GM12864 (cell line): Measurements from ENCODE around the gene STK33.

Experiments used
- DNase-seq: peaks from one replicate; pipeline ENCODE4 v3.0.0-alpha.2; 2011; ENCODE audit warnings: low read depth
- H3K4me3 ChIP-seq: 2 replicates; pipeline ENCODE4 v1.5.1; 2011; ENCODE audit warnings: mild to moderate bottlenecking, low read depth, low read length, control low read depth
- TF ChIP-seq, protein P1 (sequence below): IDR thresholded peaks from 2 replicates; pipeline ENCODE4 v1.5.1; 2011; ENCODE audit warnings: low read depth, mild to moderate bottlenecking, moderate library complexity, low read length, control low read depth, inconsistent platforms; ENCODE audit errors: missing control alignments

STK33 gene

DNA sequence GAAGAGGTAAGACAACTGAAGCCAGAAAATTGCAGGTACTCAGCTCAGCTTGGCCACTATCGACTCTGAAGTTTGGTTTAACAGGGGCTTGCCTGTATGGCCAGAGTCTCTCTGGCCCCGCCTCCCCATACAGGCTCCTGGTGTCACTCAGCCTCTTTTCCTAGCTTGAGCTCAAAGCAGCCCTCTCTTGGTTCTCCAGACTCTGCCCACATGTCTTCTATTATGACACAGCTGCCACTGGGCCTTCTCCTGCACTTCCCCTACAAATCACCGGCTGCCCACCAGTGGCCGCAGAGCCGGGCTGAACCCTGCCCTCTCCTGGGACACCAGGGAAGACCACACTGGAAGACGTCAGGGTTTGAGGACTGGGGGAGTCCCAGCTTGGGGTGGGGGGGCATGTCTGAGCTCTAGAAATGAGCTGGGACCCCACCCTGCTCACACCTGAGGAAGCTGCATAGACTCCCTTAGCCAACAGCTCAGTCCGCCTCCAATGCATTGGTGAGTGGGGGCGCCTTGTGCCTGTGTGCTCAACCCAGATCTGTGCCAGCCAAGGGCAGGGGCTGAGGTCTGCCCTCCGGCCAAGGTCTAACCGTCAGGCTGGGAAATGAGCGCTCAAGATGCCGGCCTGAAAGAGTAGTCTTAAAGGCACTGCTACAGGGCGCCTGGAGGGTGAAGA is 236.0 kb downstream of the STK33 start:
- TF ChIP-seq, protein P1, sequence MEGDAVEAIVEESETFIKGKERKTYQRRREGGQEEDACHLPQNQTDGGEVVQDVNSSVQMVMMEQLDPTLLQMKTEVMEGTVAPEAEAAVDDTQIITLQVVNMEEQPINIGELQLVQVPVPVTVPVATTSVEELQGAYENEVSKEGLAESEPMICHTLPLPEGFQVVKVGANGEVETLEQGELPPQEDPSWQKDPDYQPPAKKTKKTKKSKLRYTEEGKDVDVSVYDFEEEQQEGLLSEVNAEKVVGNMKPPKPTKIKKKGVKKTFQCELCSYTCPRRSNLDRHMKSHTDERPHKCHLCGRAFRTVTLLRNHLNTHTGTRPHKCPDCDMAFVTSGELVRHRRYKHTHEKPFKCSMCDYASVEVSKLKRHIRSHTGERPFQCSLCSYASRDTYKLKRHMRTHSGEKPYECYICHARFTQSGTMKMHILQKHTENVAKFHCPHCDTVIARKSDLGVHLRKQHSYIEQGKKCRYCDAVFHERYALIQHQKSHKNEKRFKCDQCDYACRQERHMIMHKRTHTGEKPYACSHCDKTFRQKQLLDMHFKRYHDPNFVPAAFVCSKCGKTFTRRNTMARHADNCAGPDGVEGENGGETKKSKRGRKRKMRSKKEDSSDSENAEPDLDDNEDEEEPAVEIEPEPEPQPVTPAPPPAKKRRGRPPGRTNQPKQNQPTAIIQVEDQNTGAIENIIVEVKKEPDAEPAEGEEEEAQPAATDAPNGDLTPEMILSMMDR = no peak
- H3K4me3 ChIP-seq = no peak overlapping the region
- DNase-seq = no peak

DNA sequence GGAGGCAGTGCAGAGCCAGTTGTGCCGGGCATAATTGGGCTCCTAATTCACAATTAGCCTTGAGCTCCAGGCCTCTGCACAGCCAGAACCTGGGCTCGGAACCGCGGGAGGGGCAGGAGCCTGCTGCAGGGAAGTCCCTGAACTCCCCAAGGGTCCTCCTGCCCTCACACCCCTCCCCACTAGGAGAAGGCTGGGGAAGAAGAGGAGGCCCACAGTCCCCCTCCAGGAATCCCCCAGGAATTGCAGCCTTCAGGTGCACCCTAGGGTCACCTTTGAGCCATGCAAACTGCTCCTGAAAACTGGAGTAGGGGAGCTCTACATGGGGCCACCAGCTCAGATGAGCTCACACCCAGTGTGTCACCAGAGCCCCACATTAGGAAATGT is 236.5 kb downstream of the STK33 start:
- TF ChIP-seq, protein P1 = no peak
- H3K4me3 ChIP-seq = no peak overlapping the region
- DNase-seq = no peak

DNA sequence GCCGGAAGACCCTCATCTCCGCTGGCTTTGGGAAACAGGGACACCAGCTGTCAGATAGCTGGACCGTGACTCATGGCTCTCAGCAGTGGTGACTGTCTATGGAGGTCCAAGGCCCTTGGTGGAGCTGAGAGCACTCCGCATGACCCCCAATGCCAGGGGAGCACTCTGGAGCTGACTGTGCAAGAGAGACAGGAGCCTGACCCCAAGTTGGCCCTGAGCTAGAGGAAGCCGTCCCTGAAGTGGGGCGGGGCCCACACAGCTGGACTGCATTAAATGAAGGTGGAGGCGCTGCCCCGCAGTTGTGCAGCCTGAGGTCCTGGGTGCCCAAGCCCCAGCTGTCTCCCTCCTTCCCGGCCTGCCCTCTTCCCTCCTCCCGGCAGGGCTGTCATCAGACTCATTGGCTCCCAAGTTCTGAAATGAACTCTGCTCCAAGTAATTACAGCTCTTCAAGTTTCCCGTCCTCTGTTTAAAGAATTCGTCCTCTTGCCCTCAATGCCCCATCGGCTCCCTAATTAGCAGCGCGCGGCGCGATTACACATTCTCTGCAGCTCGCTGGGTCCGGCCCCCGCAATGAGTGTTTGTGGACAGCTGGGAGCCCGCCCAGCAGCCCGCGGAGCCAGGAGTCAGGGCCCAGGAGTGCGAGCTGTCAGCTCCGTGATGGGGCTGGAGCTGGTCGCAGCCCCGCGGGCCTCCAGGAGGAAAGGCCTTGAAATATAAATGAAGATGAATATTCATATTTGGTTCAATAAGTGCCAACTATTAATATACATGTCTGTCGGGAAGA is 237.1 kb downstream of the STK33 start:
- TF ChIP-seq, protein P1 = no peak
- no peak for DNase-seq
- no peak overlapping the region for H3K4me3 ChIP-seq

DNA sequence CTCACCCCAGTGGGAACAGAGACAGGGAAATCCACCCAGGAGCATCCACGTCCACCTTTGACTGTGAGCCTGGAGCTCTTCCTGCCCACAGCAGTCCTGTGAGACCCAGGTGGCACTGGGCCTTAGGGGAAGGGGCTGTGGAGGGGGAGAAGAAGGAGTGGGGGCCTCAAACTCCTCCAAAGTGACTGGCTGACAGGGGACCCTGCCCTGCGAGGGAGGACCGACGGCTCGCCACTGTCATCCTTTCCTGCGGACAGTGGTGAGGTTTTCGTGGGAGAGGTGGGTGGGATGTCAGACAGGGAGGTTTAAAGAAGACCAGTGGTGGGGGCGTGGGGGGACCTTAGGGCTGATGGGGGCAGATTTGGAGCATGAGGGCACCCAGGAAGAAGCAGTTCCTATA is 237.8 kb downstream of the STK33 start:
- DNase-seq = no peak
- H3K4me3 ChIP-seq = no peak overlapping the region
- TF ChIP-seq, protein P1 = no peak

DNA sequence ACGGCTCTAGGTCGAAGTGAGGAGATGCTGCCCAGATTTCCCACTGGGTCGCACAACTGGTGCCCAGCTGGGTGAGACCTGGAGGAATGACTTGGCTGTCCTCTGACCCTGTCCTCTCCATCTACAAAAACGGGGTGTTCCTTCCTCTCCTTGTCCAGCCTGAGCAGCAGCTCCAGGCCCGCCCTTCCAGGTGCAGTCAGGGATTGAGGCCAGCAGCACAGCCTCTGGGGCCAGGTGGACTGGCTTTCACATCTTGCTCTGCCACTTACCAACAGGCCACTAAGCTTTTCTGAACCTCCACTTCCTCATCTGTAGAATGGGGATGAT is 238.6 kb downstream of the STK33 start:
- TF ChIP-seq, protein P1 = no peak
- no peak overlapping the region for H3K4me3 ChIP-seq
- no peak for DNase-seq

DNA sequence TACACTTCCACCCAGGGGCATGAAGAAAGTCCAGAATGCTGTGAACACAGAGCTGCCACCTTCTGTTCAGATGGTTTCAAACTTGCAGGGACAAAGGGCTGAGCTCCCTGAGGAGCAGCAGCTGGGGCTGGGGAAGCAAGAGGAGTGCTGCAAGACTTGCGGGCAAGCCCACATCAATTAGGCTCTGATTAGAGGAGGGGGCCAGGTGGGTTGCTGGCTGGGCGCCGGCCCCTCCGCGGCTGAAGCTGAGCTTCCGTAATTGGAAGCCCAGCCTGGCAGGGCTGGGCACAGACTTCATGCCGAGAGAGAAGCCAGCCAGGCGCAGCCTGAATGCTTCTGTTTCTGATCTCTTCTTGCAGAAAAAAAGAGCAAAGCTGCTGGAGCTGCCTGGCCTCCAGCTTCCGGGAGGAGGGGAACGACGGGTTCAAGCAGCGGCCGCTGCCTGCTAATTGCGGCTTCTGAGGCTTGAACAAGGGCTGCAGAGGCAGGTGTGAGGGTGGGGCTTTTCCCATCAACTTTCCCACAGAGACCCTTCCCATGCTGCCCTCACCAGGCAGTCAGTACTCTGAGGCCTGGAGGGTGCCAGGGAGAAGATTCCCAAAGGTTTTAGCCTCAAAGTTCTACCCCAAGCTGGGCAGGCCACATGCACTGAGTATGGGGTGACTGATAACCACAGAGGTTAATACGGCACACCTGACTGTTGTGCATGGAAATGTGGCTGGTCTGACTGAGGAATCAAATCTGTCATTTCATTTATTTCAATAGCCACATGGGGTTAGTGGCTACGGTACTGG is 239.2 kb downstream of the STK33 start:
- TF ChIP-seq, protein P1 = no peak
- DNase-seq = no peak
- H3K4me3 ChIP-seq = no peak overlapping the region
